ENCODE data around the gene ACER1.
"Not testable (repeated sequence)": the region's sequence is repeated elsewhere in the genome, so short reads cannot be mapped to it uniquely, and the experiment has no call there.

ACER1 gene

DNA sequence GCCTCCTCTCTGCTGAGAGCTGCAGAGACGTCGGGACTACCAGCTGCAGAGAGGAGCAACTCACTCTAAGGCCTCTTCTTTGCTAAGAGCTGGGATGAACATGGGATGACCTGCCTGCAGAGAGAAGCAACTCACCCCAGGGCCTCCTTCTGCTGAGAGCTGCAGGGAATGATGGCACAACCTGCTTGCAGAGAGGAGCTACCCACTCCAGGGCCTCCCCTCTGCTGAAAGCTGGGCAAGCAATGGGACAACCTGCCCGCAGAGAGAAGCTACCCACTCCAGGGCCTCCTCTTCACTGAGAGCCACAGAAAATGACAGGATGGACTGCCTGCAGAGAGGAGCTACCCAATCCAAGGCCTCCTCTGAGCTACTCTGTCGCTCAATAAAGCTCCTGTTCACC, 46.7 kb downstream of the ACER1 start:
- DNase-seq: no peak

DNA sequence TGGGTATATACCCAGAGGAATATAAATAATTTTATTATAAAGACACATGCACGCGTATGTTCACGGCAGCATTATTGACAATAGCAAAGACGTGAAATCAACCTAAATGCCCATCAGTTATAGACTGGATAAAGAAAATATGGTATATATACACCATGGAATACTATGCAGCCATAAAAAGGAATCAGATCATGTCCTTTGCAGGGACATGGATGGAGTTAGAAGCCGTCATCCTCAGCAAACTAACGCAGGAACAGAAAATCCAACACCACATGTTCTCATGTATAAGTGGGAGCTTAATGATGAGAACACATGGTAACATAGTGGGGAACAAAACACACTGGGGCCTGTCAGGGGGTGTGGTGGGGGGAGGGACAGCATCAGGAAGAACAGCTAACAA, 51.0 kb downstream of the ACER1 start:
- DNase-seq: not testable (repeated sequence)

DNA sequence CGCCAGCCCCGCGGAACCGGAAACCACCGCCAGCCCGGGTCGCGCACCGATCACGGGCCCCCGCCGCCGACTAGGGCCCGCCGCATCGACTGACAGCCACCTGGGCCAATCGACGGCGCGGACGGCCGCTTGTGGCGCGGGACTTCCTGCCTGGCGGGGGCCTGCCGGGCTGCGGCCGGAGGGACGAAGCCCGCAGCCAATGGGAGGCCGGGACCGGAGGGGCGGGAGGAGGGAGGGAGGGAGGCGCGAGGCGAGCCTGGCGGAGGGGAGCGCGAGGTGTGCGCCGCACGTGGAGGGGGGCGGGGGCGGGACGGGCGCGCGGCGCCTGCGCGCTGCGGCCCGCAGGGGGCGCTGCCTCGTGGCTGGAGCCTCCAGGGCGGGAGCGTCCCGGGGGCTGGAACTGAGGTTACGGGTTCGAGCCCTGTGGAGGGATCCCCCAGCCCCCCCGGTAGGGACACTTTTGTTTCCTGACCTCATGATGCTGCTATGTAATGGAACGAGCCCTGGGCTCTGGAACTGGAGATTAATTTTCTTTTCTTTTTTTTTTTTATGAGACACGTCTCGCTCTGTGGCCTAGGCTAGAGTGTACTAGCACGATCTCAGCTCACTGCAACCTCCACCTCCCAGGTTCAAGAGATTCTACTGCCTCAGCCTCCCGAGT, 53.4 kb downstream of the ACER1 start, which contains the start of gene MLLT1:
TSS of gene MLLT1 (minus strand) at position 45 of the 661 bp plus-strand sequence. CDS start 191 bp downstream, outside the sequence.
- DNase-seq: peak; percentile 97

DNA sequence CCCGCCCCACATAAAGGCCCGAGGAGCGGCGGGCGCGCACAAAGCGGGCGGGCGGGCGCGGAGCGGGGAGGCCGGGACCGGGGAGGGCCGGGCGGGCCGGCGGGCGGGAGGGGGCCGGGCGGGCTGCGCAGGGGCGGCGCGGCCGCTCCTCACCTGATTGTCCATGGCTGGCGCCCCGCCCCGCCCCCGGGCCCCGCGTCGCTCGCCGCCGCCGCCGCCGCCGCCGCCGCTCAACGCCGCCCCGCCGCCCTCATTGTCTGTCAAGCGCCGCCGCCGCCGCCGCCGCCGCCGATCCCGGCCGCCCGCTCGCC, 53.8 kb downstream of the ACER1 start:
- DNase-seq: no peak

DNA sequence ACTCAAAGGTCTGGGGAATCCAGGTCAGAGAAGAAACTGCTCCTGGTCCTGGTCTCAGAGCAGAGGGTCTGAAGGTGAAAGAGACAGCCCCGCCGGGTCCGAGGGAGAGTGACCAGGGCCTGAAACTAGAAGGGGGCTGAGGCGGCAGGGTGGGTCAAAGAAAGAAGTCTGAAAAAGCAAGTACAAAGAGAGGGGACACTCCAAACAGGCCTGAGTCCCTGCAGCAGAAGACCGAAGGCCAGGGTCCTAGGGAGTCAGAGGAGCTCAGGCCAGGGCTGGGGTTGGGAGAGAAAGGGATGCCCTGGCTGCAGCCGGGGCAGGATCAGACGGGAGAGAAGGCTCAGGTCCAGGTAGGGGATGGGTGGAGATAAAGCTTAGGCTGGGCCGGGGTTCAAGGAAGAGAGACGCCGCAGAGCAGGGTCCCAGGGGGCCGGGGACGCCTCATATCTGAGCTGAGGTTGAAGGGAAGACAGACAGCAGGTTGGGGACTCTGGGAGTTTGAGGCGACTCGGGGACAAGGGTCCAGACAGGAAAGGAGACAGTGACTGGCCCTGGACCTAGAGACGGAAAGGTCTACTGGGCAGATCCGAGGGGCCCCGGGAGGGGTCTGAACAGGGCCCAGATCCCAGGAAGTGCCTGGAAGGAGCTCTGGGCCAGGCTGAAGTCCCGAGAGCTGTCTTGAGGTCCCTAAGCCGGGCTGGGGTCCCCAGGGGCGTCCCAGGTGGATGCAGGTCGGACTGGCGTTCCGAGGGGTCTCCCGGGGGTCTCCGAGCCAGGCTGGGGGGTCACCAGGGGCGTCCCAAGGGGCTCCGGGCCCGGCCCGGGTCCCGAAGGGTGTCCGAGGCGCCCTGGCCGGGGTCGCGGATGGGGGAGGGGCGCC, 54.4 kb downstream of the ACER1 start:
- no peak for DNase-seq

DNA sequence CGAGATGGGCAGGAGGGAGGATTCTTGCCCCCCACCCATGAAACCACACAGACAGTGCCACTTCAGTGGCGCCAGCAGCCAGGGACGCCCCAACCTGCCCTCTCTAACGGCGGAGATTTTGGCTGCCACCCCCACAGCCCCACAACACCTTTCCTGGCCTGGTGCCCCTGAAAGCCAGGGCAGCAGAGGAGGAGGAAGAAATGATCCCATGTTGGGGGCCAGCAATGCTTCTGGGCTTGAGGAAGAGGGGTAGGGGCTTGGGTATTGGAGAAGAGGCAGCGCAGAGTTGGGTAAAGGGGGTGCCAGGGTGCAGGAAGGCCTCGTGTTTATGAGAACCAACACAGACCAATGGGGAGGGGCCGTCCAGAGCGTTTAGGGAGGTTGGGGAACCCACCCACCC, 55.4 kb downstream of the ACER1 start:
- DNase-seq: no peak

DNA sequence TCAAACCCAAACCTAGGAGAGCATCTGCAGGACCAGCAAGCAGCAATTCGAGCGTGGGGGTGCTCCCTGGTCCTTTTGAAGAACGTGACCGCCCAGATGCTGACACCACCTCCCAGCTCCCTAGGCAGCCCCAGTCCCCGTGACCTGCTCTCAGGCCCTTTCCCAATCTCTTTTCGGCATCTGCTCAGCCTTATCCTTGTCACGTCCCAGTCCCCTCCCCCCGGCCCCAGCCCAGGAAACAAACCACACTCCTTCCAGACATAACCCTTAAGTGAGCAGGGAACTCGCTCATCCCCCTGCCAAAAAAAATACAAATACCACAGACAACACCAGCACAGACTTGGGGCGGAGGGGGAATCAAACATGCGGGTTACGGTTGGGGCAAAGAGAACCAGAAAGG, 57.0 kb downstream of the ACER1 start:
- no peak for DNase-seq

DNA sequence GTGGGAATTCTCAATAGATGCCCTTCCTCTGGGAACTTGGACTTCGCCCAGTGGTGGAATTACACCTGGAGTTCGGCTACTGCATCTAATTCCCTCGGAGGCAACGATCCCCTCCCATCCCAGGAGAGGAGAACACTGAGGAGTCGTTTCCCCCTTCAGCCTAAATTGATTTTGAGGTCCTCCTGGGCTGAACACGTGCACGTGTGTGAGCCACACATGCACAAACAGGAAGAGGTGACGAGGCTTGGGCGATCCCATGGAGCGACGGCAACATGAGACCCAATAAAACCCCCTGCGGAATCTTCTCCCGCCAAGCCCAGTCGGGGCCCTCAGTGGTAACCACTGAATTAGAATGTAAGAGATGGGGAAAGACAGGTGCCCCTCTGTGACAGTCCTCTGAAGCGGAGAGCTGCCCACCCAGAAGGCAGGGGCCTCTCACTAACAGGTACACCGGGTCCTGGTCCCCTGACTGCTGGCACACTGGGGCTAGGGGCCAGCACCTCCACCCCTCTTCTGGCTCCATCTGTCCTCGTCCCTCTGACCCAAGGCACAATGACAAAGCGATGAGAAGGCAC, 58.2 kb downstream of the ACER1 start:
- no peak for DNase-seq

DNA sequence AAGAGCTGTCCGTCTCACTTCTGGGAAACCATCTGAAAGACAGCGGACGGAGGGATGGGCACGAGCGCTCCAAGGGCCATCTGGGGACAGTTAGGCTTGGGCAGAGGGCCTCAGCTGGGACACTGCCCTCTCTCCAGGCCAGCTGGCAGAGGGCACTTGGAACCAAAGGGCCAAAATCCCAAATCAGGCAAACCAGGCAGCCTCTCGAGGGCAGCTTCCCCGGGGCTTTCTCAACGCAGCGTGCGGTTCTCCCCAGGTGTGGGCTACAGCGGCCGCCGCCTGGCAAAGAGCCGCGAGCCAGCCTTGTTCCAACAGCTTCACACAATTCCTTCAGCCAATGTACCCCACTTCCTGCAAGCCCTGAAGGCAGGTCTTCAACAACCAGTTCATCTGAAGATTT, 58.7 kb downstream of the ACER1 start:
- DNase-seq: no peak

DNA sequence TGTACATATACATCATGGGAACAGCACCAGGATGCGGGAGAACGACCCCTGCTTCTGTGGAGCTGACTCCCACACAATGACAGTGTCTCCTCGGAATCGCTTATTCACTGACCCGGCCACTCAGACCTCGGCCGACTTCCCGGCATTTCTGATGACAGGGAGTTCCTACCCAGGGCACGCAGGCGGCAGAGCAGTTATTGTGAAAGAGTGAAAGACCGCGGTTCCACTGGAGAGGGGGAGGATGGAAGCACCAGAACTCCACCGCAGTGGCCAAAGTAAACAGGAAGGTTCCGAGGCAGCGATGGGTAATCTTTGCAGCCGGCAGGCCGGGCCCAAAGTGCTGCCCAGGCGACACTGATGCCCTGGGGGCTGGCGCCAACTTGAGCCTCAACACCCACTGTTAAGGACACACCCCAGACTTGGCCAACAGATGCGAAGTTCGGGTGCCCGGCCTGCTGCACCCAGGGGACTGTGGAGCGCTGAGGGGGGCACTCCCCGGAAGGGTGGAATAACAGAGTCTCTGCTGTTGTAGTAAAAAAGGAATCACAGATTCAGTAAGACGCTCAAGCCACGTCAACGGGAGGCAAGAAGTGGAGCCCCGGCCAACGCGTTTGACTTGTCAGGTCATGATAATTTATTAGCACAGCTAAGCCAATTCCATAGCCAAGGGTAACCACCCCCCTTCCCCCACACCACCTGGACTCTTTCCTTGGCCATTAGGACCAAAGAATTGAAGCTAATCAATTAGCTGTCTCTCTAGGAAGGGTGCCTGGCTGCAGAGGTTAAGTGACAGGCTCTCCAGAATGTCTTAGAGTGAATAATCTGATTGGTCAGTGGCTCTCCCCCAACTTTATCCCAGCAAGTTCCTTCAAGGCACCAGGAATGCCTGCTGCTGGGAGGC, 59.5 kb downstream of the ACER1 start:
- peak in 1 of 2 donors; percentile 53 for DNase-seq

DNA sequence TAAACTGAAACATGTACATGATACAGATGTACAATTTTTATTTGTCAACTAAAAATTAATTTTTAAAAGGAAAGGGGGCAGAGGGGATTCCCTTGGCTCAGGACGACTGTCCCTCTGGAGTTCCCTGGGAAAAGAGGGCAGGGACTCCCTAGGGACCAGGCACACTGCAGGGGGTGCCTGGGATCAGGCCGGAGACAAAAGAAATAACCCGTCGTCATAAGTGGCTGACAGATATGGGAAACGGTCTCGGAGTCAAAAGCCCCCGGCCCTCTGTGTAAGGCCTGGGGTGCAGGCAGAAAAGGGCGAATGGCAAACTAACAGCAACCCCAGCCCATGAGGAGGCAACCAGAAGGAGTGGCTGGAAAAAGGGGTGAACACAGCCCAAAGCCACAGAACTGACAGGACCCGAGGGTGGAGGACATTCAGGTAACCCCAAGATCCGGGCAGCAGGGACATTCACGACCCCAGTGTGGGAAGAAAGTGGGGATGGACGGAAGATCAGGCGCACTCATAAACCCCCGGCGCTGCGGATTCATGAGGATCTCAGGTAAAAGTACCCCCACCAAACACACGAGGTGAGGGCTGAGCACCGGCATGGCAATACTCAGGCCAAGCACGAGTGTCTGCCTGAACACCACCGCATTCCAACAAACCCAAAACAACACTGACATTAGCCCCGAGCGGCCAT, 60.4 kb downstream of the ACER1 start:
- DNase-seq: no peak

DNA sequence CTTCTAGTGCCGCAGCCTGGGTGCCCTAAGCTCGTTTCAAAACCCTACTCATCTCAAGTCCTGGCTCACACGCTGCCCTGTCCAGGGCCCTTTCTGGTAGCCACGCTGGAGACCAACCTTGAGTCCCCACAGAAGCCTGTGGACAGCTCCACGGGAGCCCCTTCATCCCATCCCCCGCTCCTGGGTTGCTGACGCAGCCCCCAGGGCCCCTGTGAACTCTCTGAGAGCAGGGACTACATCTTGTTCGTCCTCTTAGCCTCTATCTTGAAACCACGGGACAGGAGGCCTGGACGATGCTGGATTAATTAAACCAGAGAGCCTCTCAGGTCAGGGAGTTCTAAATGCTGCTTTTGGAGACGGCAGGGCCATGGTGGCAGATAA, 61.0 kb downstream of the ACER1 start:
- no peak for DNase-seq

DNA sequence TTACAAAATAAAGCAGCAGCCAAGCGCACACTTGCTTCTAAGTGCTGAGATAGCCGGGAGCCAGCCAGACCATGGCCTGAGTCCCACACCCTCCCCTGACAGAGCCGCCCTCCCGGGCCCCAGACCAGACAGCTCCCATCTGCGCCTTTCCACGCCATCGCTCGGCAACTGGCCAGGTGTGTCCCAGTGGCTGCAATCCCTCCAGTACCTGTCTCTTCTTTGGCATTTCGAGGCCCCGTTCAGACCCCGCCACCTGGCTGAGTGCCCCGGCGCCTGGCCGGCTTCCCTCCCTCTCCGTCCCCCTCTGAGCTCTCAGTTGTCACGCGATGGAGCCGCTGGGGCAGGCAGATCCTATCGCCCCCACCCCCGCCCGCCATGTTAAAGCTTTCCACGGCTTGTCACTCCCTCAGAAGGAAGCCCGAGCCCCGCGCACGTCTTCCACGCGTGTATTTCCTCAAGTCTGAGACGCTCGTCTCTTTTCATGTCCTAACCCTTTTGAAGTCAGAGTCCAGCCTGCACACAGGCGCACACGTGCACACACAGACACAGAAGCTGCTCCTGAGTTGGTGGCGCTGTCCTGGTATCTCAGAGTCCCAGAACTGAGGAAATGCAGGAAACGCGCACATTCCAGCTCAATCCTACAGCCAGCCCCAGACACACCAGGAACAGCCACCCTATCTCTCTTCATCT, 61.5 kb downstream of the ACER1 start:
- no peak for DNase-seq

DNA sequence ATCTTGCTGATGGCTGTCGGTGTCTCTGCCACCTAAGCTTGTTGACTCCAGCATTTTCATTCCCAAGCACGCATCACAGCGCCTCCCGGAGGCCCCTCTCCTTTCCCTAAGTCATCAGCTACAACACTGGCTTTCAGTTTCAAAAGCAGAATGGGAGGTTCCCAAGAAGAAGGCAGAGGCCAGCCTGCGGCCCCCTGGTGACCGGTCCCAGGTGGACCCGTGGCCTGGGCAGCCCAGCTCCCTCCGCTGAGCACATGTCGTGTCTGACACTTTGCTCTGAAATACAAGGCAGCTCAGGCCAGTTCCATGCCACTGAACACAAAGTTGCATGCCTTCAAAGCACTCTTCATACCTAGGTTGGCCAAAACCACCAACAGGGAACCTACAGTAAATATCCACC, 62.2 kb downstream of the ACER1 start:
- DNase-seq: no peak

DNA sequence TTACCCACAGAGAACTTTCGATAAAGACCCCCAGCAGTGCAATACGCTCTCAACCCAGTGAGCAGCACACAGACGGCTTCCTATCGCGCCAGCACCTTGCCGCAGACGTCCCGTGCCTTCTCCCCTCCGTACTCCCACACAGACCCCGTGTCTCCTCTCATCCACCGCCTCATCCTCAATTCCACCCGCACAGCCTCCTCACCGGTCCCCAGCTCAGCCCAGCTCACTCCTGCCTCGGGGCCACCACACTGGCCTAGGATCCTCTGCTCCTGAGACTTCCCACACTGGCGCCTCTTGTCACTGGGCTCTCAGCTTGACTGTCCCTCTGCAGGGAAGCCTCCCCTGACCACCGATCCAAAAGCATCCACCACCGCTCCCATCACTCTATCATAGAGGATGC, 62.6 kb downstream of the ACER1 start:
- DNase-seq: no peak

DNA sequence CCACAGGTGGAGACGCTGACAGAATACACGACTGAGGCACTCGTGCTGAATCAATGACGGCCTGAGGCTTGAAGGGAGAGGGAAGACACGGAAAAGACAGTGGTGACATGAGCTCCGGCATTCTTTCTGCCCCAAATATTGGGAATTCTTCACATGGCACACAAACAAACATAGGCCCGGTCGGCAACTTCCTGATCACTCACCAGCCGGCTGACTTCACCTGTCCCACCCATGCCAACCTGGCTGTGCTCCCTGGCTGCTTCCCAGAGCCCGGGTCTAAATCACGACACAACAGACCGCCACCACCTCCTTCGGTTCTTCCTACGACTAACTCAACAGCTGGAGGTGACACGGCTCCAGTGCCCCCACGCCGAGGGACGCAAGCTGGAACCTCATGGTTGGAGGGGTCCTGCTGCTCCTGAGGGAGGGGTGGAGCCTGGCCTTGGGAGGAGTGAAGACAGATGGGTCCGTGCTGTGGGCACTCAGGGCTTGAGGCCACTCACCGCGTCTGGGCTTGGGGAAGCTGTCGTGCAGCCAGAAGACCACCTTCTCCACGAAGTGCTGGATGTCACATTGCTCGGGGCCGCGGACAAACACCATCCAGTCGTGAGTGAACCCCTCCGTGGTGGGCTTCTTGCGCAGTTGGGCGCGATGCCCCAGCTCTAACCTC, 63.2 kb downstream of the ACER1 start:
- no peak for DNase-seq

DNA sequence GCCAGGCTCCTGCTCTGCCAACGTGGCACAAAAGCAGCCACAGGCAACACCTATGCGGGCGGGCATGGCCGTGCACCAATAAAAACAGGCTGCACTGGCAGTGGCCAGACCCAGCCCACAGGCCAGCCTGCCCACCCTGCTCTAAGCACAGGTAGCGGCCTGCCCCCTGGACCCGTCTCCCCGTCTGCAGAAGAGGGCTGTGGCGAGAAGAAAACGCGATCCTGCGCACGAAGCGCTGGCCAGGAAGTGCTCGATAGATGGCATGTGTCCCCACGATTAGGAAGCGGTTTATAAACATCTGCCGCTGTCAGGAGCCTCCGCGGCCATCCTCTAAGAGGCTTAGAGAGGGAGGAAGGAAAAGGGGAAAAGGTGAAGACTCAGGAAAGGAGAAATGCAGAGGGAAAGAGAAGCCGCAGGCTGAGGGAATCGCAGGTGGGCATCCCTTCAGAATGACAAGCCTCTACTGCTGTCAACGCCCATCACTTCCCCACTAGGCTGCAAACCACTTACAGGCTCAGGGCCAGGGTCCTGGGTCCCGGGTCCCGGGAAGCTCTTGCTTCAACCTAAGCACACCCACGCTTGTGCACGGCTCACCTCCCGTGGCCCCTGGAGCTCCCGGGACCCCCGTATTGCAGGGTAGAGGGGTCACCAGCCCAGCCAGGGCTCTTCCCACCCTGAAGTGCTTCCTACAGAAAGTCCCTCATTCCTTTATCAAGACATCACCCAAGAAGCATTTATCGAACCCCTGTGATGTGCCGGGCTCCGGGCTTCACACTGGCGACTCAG, 64.1 kb downstream of the ACER1 start:
- DNase-seq: no peak

DNA sequence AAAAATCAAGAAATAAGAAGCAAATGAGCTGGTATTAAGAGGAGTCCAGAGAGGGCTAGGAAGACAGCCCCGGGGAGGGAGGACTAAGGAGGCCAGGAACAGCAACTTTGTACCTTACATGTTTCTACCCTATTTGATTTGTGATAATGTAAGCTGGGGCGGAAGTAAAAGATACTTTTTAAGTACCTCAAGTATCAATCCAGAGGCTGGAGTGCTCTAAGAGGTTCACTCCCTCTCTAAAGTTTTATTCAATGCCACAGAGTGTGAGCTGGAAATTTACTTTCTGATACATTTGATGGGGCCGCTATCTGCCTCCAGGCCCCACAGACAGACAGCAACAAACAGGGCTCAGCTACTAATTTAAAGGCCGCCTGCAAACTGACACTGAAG, 65.0 kb downstream of the ACER1 start:
- DNase-seq: no peak

DNA sequence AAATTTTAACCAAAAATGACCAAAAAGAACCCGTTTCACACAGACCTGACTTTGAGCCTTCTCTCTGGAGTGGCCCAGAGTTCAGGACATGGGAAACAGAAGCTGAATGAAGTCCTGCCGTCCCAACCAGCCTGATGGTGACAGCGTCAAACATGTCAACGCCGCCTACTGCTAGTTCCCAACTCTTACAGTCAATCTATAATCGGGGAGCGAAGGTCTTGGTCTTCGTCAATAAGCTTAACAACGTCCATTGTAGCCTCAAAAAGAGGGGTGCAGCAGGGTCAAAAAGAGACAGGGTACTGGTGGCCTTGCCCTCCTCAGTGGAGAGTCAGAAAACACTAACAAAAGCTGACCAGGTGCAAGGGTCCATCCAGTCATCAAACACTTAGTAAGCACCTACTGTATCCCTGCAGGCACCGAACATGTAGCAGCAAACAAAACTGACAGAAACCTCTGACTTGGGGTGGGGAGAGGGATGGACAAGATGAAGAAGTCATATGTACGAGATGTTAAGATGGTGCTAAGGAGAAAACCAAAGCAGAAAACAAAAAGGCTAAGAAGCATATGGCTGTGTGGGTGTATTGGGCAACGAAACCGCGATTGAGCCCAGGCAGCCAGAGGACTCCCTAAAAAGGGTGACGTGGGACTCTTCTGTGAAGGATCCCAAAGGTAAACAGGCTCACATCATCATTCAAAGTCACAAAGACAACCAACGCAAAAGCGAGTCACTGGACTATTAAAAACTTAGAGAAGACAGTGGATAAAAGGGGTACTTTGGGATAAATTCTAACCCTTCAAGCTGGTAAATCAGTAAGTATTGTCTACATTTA, 65.6 kb downstream of the ACER1 start:
- DNase-seq: no peak

DNA sequence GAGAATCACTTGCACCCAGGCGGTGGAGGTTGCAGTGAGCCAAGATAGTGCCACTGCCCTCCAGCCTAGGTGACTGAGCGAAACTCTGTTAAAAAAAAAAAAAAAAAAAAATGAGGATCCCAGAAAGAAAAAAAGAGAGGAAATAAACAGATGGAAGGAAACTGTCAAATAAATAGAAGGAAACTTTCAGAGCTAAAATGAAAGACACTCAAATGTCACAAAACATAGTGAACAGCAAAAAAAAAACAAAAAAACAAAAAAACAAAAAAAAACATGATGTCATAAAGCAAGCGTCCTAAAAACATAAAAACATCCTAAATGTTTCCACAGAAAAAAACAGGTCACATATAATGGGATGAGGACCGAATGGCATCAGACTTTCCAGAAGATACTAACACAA, 68.6 kb downstream of the ACER1 start:
- no peak for DNase-seq
